Measurements from ENCODE around the gene NDUFS3.
"Not testable (repeated sequence)": the region's sequence is repeated elsewhere in the genome, so short reads cannot be mapped to it uniquely, and the experiment has no call there.

NDUFS3 gene

GRCh38 chr11:47557004-47557403 is 21.9 kb upstream of the NDUFS3 start:
- in situ Hi-C loops (cut with MboI; ENCODE audit: low sequenced_read_pairs) = loop anchor here (10.0 kb wide), 1 partner anchor 72 kb away; no protein-coding TSS in a partner anchor

GRCh38 chr11:47558695-47559094 is 20.2 kb upstream of the NDUFS3 start:
- in situ Hi-C loops (cut with MboI; ENCODE audit: low sequenced_read_pairs) = loop anchor here (10.0 kb wide), 1 partner anchor 74 kb away; no protein-coding TSS in a partner anchor

- in situ Hi-C loops (cut with MboI; ENCODE audit: low sequenced_read_pairs) = no loop called here
These were observed 18.4 kb upstream of the NDUFS3 start for GRCh38 chr11:47560426-47560825.

- in situ Hi-C loops (cut with MboI; ENCODE audit: low sequenced_read_pairs) = not testable (repeated sequence)
These were observed 16.5 kb upstream of the NDUFS3 start for GRCh38 chr11:47562393-47562792.

- in situ Hi-C loops (cut with MboI; ENCODE audit: low sequenced_read_pairs) = not testable (repeated sequence)
These were observed 14.5 kb upstream of the NDUFS3 start for GRCh38 chr11:47564366-47564765.

- in situ Hi-C loops (cut with MboI; ENCODE audit: low sequenced_read_pairs) = no loop called here
These were observed 13.9 kb upstream of the NDUFS3 start for GRCh38 chr11:47564933-47565339.

GRCh38 chr11:47565340-47566148 is 13.3 kb upstream of the NDUFS3 start, which contains the start of gene PTPMT1:
TSS of gene PTPMT1 (plus strand) at chr11:47565599. CDS start at chr11:47565623, 24 bp downstream.
- in situ Hi-C loops (cut with MboI; ENCODE audit: low sequenced_read_pairs) = no loop called here

- in situ Hi-C loops (cut with MboI; ENCODE audit: low sequenced_read_pairs) = no loop called here
These were observed 12.7 kb upstream of the NDUFS3 start for GRCh38 chr11:47566149-47566698.

- in situ Hi-C loops (cut with MboI; ENCODE audit: low sequenced_read_pairs) = no loop called here
These were observed 9.2 kb upstream of the NDUFS3 start for GRCh38 chr11:47569646-47570045.

GRCh38 chr11:47570651-47571356 is 8.1 kb upstream of the NDUFS3 start:
- in situ Hi-C loops (cut with MboI; ENCODE audit: low sequenced_read_pairs) = no loop called here

- in situ Hi-C loops (cut with MboI; ENCODE audit: low sequenced_read_pairs) = no loop called here
These were observed 7.5 kb upstream of the NDUFS3 start for GRCh38 chr11:47571357-47571729.

- in situ Hi-C loops (cut with MboI; ENCODE audit: low sequenced_read_pairs) = no loop called here
These were observed 7.0 kb upstream of the NDUFS3 start for GRCh38 chr11:47571895-47572294.

GRCh38 chr11:47572715-47573255 is 6.1 kb upstream of the NDUFS3 start:
- in situ Hi-C loops (cut with MboI; ENCODE audit: low sequenced_read_pairs) = no loop called here

GRCh38 chr11:47573321-47573720 is 5.6 kb upstream of the NDUFS3 start:
- in situ Hi-C loops (cut with MboI; ENCODE audit: low sequenced_read_pairs) = no loop called here

GRCh38 chr11:47577460-47578041 is 1.3 kb upstream of the NDUFS3 start:
- in situ Hi-C loops (cut with MboI; ENCODE audit: low sequenced_read_pairs) = no loop called here

- in situ Hi-C loops (cut with MboI; ENCODE audit: low sequenced_read_pairs) = no loop called here
These were observed 5.0 kb downstream of the NDUFS3 start for GRCh38 chr11:47583844-47584243.

GRCh38 chr11:47586098-47586855 is 7.4 kb downstream of the NDUFS3 start, which contains the start of gene FAM180B:
TSS of gene FAM180B (plus strand) at chr11:47586678. CDS start at chr11:47586769, 91 bp downstream.
- in situ Hi-C loops (cut with MboI; ENCODE audit: low sequenced_read_pairs) = no loop called here

- in situ Hi-C loops (cut with MboI; ENCODE audit: low sequenced_read_pairs) = no loop called here
These were observed 8.3 kb downstream of the NDUFS3 start for GRCh38 chr11:47587039-47587716.

- in situ Hi-C loops (cut with MboI; ENCODE audit: low sequenced_read_pairs) = no loop called here
These were observed 9.0 kb downstream of the NDUFS3 start for GRCh38 chr11:47587723-47588326.

Measured in HL-60/S4 treated with phorbol 12-myristate 13-acetate at 8.2 ng/mL for 4 days and 3 days (cell line).